ENCODE results near the gene EIF4E3.

The EIF4E3 gene

DNA sequence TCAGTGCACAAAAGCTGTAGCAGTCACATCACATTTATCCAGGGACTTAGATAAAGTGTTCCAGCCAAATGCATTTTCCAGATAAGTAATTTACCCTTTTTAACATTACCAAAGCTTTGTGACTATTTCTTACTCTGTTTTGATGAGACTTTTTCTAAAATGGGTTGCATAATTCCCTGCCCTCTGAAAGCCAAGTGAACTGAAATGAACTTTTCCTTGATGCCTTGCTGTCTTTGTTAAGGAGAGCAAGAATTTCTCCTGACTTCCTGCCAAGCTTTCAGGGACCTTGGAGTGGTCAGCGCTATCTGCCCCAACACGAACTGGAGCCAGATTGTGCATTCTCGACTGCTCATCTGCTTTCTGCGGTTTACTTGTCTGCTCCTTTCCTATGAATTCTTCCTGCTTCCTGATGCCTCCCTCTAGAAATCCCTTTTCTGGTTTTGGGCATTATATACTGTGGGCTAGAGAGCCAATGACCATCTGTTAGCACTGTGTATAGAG lies 34.8 kb downstream of the EIF4E3 start:
- DNase-seq: no peak

DNA sequence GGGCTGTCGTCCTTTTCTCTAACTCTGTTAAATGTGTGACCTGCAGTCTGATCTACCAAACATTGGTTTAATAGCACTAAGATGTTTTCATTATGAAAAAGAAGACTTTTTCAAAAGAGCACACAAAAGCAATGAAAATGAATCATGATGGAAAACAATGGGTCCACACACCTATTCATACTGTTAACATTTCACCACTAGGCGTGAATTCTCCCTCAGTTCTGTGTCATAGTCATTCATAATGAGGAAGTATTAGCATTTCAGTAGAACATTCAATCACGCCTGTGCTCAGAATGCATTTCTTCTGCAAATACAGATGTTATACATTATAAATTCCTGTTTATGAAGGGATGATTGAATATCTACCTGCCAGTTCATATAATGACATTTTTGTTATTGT lies 35.9 kb downstream of the EIF4E3 start:
- no peak for DNase-seq

DNA sequence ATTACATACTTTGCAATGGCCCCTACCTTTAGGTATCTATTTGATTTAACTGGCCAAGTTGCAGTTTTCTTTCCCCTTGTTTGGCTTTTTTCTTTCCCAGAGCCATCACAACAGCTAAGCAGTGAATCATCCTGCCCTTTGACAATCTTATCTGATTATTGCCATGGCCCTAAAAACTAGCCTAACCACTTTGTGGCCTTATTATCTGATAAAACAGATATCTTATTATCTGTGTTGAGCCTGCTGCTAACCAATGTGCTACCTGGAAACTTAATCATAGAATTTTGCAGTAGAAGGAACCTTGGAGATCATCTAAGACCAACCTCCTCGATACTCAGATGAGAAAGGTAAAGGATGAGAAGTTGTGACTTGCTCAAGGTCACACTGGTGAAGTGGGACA lies 37.1 kb downstream of the EIF4E3 start:
- no peak for DNase-seq

DNA sequence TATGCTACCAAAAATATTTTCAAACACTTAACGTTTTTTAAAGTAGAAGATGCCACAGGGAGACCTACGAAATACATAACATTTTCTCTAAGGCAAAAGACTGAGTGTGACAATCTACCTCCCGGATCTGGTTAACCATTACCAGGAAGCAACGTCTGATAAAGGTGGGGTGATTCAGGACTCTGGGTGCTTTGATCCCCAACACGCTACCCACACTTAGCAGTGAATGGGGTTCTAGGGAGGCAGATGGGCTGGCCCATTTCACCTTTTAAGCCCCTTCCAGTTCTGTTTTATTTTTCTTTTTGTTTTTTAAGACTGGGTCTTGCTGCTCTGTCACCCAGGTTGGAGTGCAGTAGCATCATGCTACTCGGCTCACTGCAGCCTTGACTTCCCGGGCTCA lies 39.5 kb downstream of the EIF4E3 start:
- DNase-seq: no peak

DNA sequence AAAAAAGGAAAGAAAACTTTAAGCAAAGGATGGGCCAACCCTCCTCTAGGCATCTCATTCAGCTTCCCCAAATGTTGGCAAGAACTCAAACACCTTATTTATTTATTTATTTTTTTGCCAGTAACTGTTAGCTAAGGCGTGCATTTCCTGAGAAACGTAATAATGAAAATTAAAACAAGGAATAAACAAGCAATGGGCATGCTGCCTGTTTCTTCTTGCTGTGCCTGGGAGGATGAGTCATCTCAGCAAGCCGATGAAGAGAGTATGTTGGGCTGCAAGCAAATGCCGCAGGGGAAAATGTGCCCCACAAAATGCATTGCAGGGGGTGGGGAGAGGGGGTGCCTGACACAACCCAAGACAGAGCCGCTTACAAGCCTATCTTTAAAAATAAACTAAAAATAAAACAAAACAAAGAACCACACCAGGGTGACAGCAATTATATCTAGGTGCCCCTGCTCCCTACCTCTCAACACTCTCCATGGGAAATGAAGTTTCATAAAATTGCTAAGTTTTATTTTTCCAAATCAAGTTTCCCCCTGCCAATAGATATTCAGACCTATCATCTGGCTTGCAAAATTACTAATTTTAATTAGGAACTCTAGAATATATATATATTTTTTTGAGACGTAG lies 40.3 kb downstream of the EIF4E3 start:
- DNase-seq: peak in 17 of 56 donors; percentile 1 to 69 (median 15)

DNA sequence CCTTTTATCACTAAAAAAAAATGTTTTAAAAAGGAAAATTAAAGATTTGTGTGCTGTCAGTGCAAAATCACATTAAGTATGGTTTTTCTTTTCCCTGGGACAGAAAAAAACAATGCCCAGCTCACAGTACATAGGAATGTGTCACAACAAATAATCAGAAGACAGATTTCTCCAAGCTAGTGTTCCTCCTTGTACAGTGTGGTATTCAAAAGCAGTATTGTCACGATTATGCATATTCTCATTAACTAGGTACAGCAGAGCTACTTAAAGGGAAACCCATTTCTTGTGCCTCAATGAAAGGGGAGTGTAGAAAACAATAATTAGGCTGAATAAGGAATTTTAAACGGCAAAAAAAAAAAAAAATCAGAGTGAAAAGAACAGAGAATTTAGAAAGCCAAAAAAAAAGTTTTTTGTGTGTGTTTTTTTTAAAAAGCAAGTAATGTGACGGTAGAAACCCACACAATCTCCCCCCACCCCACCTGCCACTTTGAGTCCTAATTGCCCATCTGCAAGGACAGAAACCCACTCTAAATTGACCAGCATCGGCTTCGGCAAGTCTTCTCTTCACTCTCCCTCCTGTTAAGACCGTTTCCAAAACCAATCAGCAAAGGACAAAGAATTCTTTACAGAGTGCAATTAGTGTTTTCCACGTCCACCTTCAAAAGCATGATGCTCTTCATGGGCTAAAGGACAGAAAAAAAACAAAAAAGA lies 41.0 kb downstream of the EIF4E3 start:
- DNase-seq: no peak

DNA sequence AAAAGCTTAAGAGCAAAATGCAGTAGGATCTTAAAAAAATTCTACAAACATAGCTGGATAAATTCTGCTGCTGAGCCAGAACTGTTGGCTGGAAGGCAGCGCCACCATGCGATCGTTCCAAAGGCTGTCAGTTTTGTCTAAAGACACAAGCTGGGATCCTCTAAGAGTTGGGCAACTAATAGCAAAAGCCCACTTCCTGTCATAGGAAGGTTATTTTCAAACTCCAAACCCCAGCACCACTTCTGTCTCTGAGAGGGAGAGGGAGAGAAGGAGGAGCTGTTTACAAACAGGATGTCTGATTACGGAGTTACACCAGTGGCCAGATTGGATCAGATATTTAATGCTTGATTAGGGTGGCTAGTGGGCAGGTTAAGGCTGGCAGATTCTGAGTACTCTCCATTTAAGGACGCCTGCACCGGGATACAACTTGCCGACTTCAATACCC lies 44.0 kb downstream of the EIF4E3 start:
- peak in 41 of 56 donors; percentile 5 to 73 (median 28) for DNase-seq

DNA sequence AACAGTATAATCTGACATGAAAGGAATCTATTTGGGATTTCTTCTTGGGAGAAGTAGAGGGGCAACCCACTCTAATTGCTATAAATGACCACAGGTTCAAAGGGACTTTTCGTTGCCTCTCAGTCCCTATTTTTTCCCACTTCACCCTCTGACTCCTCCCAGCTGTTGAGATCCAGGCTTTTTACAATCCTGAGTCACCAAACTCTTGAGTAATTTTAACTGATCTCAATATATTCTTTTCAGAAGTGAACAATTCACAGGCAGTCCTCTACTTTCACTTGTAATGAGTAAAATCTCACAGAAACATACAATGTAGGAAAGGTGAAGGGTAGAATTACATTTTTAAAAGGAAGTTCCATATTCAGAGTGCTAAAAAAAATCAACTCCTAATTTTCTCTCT lies 44.6 kb downstream of the EIF4E3 start:
- DNase-seq: no peak

DNA sequence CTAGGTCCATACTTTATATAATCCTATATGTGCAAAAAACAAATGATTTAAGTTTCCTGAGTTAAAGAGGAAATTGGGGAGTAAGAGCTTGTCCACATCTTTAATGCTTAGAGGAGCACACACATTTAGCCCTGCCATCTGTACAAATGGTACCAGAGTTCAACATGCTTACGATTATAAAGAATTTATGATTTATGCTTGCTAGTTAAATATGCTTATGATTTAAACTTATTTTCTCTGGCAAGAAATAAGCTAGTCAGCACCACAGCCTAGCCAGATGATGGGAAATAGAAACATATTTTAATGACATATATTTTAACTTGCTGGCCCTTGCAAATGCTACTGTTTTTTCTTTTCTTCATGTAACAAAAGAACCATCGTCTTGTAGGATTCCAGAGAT lies 48.3 kb downstream of the EIF4E3 start:
- no peak for DNase-seq

DNA sequence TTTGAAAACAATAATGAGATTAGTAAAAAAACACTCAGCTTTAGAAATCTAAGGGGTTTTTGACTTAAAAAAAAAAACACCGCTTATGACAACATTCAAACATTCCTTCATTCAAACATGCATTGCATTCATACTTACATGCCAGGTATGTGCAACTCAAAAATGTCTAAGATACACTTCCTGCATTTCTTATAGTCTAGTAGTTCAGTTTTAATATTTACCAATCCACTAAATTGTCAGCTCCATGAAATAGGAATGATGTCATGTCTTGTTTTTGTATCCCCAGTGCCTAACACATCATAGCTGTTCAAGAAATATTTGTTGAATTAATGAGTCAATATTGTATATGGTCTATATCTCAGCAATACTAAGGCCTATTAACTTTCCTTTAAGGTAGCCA lies 51.7 kb downstream of the EIF4E3 start:
- DNase-seq: no peak

DNA sequence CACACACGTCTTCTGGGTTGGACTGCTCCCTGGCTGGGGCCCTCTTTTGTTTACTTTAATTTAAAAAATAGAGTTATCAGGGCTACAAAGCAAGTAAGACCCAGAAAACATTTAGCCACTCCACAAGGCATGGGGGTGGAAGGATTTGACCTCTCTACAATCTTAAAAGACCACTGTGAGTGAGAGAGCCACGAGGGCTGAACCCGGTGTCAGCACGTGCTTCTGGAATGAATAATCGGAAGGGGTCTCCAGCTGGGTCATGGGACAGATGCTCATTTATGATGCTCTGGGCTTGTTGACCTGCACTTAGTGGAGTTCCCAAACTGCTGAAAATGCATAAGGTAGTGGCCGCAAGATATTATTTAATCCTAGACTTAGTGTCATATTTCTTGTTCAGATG lies 52.4 kb downstream of the EIF4E3 start:
- DNase-seq: no peak

DNA sequence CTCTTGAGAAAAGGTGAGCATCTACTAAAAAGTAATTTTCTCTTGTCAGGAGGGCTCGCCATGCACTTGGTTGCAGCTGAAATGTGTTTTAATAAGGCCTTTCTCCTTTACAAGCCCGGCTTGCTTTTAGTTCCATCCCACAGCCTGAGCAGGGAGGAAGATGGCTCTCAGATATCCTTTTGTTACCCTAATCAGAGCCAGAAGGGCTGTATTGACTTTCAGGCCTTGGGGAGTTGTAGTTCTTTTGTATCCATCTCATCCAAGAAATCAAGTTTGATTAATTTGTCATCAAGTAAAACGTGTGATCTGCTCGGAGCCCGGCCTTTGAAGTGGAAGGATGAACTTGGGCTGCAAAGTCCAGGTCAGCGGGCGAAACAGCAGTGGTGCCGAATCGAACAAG lies 52.9 kb downstream of the EIF4E3 start:
- no peak for DNase-seq

DNA sequence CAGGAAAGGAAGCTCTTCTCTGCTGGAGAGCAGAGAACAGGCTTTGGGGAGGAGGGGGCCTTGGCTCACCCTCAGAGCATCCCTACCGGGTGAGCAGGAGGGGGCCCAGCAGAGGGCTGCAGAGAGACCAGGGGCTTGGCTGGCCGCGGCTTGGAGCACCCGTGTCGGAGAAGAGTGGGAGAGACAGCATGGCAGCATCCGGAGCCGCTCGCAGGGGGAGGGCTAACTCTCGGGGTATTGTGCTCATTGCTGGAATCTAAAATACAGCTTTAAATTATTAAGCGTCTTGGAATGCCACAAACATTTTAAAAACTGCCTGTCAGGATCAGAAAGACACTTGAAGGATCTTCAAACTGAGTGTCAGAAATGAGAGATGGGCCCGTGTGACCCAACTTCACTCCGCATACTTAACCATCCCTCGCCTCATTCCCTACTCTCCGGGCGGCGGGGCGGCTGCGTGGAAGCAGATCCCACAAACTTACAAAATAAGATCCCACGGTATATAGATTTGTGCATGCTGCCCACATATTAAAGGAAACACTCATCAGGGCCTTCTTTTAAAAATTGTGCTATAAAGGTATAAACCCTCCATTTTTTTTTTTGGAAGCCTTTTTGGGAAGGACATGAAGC lies 53.9 kb downstream of the EIF4E3 start:
- no peak for DNase-seq

DNA sequence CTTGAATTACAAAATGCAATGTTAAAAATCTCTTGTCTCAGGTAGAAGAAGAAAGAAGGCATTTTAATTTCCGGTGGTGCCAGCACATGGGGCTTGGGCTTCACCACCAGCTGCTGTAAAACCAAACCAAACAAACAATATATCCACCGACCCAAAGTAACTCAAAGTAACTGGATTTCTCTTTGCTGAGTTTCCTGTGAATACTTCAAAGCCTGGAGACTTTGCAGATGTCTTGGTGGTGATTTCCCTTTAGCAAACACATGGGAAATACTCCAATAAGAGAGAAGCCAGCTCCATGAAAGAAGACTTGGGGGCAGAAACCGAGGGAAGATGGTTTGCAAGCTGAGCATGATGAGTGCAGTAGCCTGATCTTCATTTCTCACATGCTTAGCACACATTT lies 62.6 kb downstream of the EIF4E3 start:
- no peak for DNase-seq

DNA sequence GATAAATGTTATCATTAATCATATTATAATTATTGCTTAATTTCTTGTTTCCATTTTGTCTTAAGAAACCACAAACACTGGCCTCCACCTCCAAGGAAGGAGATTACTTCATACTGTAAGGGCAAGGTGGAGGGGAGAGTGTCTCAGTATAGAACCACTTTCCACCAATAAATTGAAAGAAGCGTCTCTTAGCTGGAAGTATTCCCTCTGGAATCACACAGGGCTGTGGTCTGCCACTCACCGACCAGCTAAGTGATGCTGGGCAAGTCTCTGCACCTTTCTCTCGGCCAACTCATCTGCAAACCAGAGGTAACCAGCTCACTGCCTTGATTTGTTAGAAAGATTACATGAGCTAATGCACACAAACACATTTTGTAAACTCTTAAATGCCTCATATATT lies 63.1 kb downstream of the EIF4E3 start:
- no peak for DNase-seq

DNA sequence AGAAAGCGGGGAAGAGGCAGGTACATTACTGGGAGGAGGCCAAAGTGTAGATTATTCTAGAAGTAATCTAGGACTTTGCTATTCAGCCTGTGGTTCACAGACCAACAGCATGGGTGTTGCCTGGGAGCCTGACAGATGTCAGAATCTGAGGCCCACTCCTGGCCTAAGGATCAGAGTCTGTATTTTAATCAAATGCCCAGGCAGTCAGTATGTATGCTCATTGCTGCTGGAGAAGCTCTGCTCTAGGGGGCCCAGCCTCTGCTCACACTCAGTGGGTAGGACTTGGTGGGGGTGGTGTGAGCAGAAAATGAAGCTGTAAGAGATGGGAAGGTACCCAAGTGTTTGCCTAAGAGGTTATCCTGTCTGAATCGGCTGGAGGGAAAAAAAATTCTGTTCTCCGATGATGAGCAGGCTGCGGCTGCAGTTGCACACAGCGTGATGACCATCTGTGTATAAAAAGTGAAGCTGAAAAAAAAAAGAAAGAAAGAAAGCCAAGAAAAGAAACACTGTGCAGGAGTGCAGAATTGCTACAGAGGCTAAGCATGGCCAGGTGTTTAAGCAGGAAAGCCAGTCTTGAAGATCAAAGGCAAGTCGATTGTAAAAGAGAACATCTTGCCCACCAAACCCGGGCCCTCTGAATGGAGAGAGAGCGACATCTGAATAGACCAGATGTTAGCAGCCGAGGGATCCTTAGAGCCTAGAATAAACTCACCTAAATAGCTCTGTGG lies 65.2 kb downstream of the EIF4E3 start:
- peak in 1 of 56 donors; percentile 11 for DNase-seq

DNA sequence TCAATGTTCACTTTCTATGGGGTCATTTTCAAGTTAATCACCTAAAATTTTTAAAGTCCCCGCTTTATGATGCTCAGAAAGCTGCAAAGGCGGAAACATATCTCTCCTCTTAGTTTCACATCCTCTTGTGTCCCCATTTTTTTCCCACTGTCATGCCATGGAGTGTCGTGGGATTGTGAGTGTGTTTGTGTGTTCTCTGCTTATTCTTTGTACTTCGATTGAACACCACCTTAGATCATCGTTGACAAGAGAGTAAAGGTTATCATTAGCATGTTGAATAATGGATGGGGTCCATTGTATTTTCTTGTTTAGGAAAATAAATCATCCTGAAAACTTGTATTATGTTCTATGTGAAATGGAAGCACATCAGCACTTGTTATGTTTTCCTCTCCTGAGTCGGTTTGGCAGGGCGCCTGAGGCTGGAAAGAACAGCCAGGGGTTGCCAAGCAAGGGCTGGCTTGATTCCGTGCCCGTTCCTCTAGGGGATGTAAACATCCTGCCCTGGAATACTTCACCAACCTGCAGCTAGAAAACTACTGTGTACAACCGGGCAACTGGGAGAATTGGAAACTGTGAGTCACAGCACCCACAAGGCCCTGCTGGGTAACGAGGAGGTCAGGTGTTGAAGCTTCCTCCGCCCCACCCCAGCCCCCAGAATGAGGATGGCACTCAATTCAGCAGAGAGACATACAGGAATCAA lies 67.2 kb downstream of the EIF4E3 start:
- DNase-seq: peak in 19 of 56 donors; percentile 1 to 58 (median 15)

DNA sequence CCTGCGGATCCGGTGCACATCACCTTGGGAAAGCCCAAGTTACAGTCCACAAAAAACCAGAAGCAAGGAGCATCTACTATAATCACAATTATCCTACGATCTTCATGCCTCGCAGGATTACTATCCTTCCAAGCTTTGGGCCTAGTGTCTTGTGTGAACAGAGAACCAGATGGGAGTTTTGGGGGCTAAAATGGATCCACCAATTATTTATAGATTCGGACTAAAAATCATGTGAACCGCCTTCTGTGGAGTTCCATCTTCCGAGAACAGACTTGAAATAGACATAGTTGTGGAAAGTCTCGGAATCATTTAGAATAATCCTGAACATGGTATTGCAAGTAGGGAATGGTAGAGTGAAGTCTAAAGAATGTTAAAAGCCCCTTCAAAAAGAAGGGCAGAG lies 70.1 kb downstream of the EIF4E3 start:
- DNase-seq: no peak

DNA sequence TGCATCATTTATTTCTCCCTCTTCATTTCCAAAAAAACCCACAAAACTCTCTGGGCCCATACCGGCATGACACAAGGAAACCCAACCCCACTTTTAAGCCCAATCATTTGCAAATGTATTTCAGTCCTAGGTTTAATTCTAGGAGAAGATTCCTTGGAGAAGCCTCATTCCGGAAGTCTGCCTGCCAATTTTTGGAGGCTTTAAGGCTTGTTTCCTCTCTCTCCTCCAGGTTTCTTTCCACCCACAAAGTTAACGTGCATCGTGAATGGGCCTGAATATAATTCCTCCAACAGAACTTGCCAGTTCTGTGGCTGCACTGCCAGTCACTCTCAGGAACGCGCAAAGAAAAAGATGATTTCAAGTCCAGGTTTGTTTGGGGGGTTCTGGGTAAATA lies 71.8 kb downstream of the EIF4E3 start:
- DNase-seq: peak in 2 of 56 donors; percentile 17 to 25

DNA sequence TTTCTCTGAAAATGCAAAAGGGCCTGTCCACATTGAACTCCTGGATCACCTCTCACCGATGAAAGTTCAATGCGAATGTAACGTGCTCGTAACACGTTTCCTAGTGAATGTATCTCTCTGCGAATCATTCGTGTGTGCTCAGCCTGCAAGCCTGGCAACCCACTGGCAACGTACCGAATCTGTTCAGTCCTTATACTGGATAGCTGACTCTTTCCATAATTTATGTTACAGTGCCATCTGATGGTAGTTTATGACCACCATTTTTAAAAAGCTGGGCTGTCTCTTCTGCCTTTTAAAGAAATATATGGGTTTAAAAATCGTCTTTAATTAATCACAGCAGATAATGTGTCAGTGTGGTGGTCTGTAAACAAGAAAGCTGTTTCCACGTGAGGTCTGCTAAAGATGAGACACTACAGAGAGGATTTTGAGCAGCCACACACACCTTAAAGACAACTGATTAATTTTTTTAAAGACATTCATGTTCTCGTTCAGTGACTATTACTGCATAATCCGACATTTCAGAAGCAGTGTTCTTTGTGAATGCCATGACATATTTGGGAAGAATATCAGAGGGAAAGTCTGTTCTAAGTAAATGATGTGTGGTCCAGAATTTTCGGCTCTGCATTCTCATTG lies 72.3 kb downstream of the EIF4E3 start:
- DNase-seq: peak in 23 of 56 donors; percentile 1 to 58 (median 17)

DNA sequence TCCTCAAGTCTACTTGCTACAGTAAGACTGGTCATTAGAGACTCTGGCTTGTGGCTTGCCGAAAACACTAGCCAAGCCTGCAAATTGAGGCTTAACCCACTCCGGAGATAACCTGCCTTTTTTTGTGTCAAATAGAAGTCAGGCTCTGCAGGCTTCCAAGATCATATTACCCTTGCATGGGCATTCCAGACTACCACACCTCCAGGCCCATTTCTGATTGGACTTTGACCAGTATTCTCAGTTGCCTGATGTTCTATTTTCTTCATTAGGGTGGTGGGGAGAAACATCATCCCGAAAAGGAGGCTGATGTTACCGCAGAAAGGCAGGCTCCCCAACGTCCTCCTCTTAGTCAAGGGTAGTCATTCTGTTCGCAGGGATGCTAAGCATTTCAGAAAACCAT lies 73.6 kb downstream of the EIF4E3 start:
- DNase-seq: no peak
